Upper lobe of left lung (tissue), 6 donors: ENCODE measurements around the gene GAL. TPM values are rescaled to one million over a fixed set of nuclear protein-coding genes. Genes with fewer than 3 reads are reported as not detected.

Source experiments
- ATAC-seq, 2 donors: fragments of 200-7000 bp; cut with Tn5 transposase; one replicate each; pipeline ENCODE4 v1.9.1; 2022; ENCODE audit warnings: mild to moderate bottlenecking in 2 of 2, moderate library complexity in 2 of 2; ENCODE audit not compliant: low FRiP score in 2 of 2
- DNase-seq, 2 donors: peaks; one replicate each; pipeline ENCODE4 v3.0.0-alpha.2; 2019 to 2020
- H3K27ac ChIP-seq, 4 donors: fragments of 200-600 bp; sonication (generic); one replicate each; pipeline ENCODE4 v1.5.1; 2016 to 2019
- H3K27me3 ChIP-seq, 4 donors: fragments of 200-600 bp; sonication (generic); one replicate each; pipeline ENCODE4 v1.5.1; 2017 to 2019
- H3K36me3 ChIP-seq, 4 donors: fragments of 200-600 bp; sonication (generic); one replicate each; pipeline ENCODE4 v1.5.1; 2016 to 2019
- H3K4me1 ChIP-seq, 4 donors: fragments of 200-600 bp; sonication (generic); one replicate each; pipeline ENCODE4 v1.5.1; 2018 to 2019
- H3K4me3 ChIP-seq, 4 donors: fragments of 200-600 bp; sonication (generic); one replicate each; pipeline ENCODE4 v1.5.1; 2017 to 2019; ENCODE audit warnings: mild to moderate bottlenecking in 2 of 4, moderate library complexity in 1 of 4
- H3K9me3 ChIP-seq, 4 donors: fragments of 200-600 bp; sonication (generic); one replicate each; pipeline ENCODE4 v1.5.1; 2018 to 2019
- CTCF ChIP-seq, 6 experiments: fragments of 450-650 bp in 4 of 6; fragments of 200-600 bp in 2 of 6; sonication (generic) in 2 of 6; IDR thresholded peaks; one replicate each; pipeline ENCODE4 v1.5.1; 2016 to 2019; ENCODE audit warnings: antibody characterized with exemption in 6 of 6
- EP300 ChIP-seq, 4 donors: sonication (generic); formaldehyde crosslinking; IDR thresholded peaks; one replicate each; pipeline ENCODE4 v1.5.1; 2017; ENCODE audit warnings: antibody characterized with exemption in 4 of 4, control low read depth in 2 of 4
- POLR2A ChIP-seq, 4 donors: fragments of 450-650 bp; IDR thresholded peaks; one replicate each; pipeline ENCODE4 v1.5.1; 2016 to 2017; ENCODE audit warnings: antibody characterized with exemption in 4 of 4, mild to moderate bottlenecking in 2 of 4
- POLR2AphosphoS5 ChIP-seq, 2 donors: sonication (generic); formaldehyde crosslinking; IDR thresholded peaks; one replicate each; pipeline ENCODE4 v1.5.1; 2017; ENCODE audit warnings: antibody characterized with exemption in 2 of 2
- WGBS, 2 donors: methylation state at CpG; one replicate each; pipeline ENCODE4 v1.1.5; 2017 to 2018; 5-methylcytosine and 5-hydroxymethylcytosine counted together
- total RNA-seq, 6 donors: library from RNA; depleted of rRNA in 4 of 6; stranded (reverse); fragments of >200 nt in 4 of 6; gene quantifications; one replicate each; pipeline versions ENCODE4 v1.1.0 to v1.2.1, GENCODE V29; 2016 to 2021
- donor health status: DM: no; HTN: no; CAD: no; lungs with moderate emphysema.
- donor health status: DM: no; HTN: yes; CAD: no; lungs with severe emphysema.

GAL gene
- total RNA-seq, 6 donors from 2014 or later: 0.54 TPM; not detected in 4

- 100% methylated on average over 1 of the region's 1 CpG for WGBS, 2 donors
- Histone ChIP-seq H3K27ac (no peak overlapping the region), H3K36me3 (no peaks in the 10 kb centered on the region), H3K4me1 (no peaks in the 10 kb centered on the region), H3K27me3 (no peaks in the 10 kb centered on the region), H3K9me3 (peaks cover 0 to 3% (median 0%) of the 10 kb centered on the region in 4 donors), H3K4me3 (no peak overlapping the region)
- no peak for DNase-seq
- TF ChIP-seq POLR2AphosphoS5 (IDR thresholded peaks at IDR 0.05) (no peak), CTCF (IDR thresholded peaks at IDR 0.05) (no peak), EP300 (IDR thresholded peaks at IDR 0.05) (no peak), POLR2A (IDR thresholded peaks at IDR 0.05) (no peak)
- ATAC-seq: no peak
Measured at GRCh38 chr11:68722143-68722542, 37.8 kb downstream of the GAL start.

- H3K36me3 ChIP-seq: no peaks in the 10 kb centered on the region
- ATAC-seq: peak; percentile 22 to 26
- peaks cover 0 to 3% (median 0%) of the 10 kb centered on the region in 4 donors for H3K9me3 ChIP-seq
- no peak overlapping the region for H3K4me3 ChIP-seq
- no peak overlapping the region for H3K27ac ChIP-seq
- no peaks in the 10 kb centered on the region for H3K4me1 ChIP-seq
- H3K27me3 ChIP-seq: no peaks in the 10 kb centered on the region
- 68 to 71% methylated on average over 4 of the region's 4 CpGs for WGBS, 2 donors
- TF ChIP-seq EP300 (IDR thresholded peaks at IDR 0.05) (no peak), POLR2AphosphoS5 (IDR thresholded peaks at IDR 0.05) (no peak)
- peak in 1 of 2 donors; percentile 26 for DNase-seq
Measured at GRCh38 chr11:68724293-68724692, 39.9 kb downstream of the GAL start.

- no peak for ATAC-seq
- H3K27me3 ChIP-seq: no peaks in the 10 kb centered on the region
- no peaks in the 10 kb centered on the region for H3K9me3 ChIP-seq
- WGBS, 2 donors: 73 to 83% methylated on average over 6 of the region's 6 CpGs
- no peaks in the 10 kb centered on the region for H3K36me3 ChIP-seq
- no peak for DNase-seq
- no peak overlapping the region for H3K4me3 ChIP-seq
- H3K4me1 ChIP-seq: no peaks in the 10 kb centered on the region
- TF ChIP-seq CTCF (IDR thresholded peaks at IDR 0.05): no peak
- TF ChIP-seq EP300 (IDR thresholded peaks at IDR 0.05): no peak
- TF ChIP-seq POLR2AphosphoS5 (IDR thresholded peaks at IDR 0.05): no peak
- H3K27ac ChIP-seq: no peak overlapping the region
Measured at GRCh38 chr11:68727783-68728182, 43.4 kb downstream of the GAL start.

GRCh38 chr11:68734111-68734510, 49.8 kb downstream of the GAL start:
- DNase-seq (no peak), ATAC-seq (no peak)
- Histone ChIP-seq H3K27ac (no peak overlapping the region), H3K27me3 (no peaks in the 10 kb centered on the region), H3K9me3 (no peaks in the 10 kb centered on the region), H3K4me3 (no peak overlapping the region), H3K4me1 (no peaks in the 10 kb centered on the region), H3K36me3 (no peaks in the 10 kb centered on the region)
- TF ChIP-seq CTCF (IDR thresholded peaks at IDR 0.05) (no peak), POLR2AphosphoS5 (IDR thresholded peaks at IDR 0.05) (no peak)
- WGBS, 2 donors: 80 to 83% methylated on average over 7 of the region's 7 CpGs

- no peaks in the 10 kb centered on the region for H3K36me3 ChIP-seq
- no peaks in the 10 kb centered on the region for H3K27me3 ChIP-seq
- no peak overlapping the region for H3K4me3 ChIP-seq
- DNase-seq (peak; percentile 26 to 31), ATAC-seq (peak in 1 of 2 donors; percentile 35)
- 51 to 62% methylated on average over 3 to 6 of the region's 6 CpGs for WGBS, 2 donors
- H3K9me3 ChIP-seq: no peaks in the 10 kb centered on the region
- TF ChIP-seq CTCF (IDR thresholded peaks at IDR 0.05) (no peak), EP300 (IDR thresholded peaks at IDR 0.05) (no peak), POLR2A (IDR thresholded peaks at IDR 0.05) (no peak), POLR2AphosphoS5 (IDR thresholded peaks at IDR 0.05) (no peak)
- no peaks in the 10 kb centered on the region for H3K4me1 ChIP-seq
- peak overlapping the region in 1 of 4 donors; percentile 18 for H3K27ac ChIP-seq
Measured at GRCh38 chr11:68735125-68735524, 50.8 kb downstream of the GAL start.
